ENCODE measurements around the gene GIT1. TPM values are rescaled to one million over a fixed set of nuclear protein-coding genes. Genes with fewer than 3 reads are reported as not detected.

The GIT1 gene
- total and polyA plus RNA-seq, 2 donors (not counting 1 experiment from before 2014, with no cell fraction given), result 12.4 to 20.1 TPM

DNA sequence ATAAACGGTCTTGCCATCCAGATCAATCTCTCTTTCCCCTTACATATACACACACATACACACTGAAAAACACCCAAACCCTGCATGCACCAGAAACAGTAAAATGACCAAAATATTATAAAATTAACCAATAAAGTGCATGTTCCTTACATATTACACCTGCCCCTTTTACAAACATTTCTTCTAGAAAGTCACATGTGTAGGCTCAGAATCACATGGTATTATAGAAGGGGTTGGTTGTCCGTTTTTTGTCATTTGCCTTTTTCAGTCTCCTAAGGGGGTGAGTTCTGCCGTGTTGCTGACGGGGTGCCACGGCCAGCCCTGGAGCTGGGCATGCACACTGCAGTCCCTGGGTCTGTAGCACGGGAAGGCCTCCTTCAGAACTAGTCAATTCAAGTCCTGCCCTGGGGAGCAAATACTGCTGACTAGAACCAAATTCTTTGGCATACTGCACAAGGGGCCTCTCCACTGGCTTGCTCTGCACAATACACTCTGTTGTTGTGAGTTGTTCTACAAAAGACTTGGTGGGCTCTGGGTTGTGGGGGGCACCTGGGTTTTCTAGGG, 41.3 kb upstream of the GIT1 start:
- Histone ChIP-seq H4K20me1 (ENCODE audit: control insufficient read depth, extremely low read depth, insufficient read depth, low read length) (no peaks in the 10 kb centered on the region), H3K79me2 (ENCODE audit: control insufficient read depth, insufficient read depth, low read length) (no peaks in the 10 kb centered on the region), H3K4me2 (ENCODE audit: extremely low read depth, insufficient read depth, low read length) (no peak overlapping the region), H3K4me3 (replicated peaks in 1 of 4; ENCODE audit: control extremely low read depth in 1 of 4, insufficient read depth in 1 of 4, low read depth in 3 of 4, low read length in 4 of 4) (no peak overlapping the region), H2AFZ (ENCODE audit: low read length) (no peak overlapping the region), H3K36me3 (ENCODE audit: control insufficient read depth, insufficient read depth, low read length) (peaks cover 10% of the 10 kb centered on the region), H3K9ac (ENCODE audit: insufficient read depth, low read length) (no peak overlapping the region), H3K4me1 (ENCODE audit: control insufficient read depth, extremely low read depth, insufficient read depth, low read length) (no peaks in the 10 kb centered on the region), H3K27ac (ENCODE audit: insufficient read depth, low read length) (no peak overlapping the region), H3K9me3 (ENCODE audit: control insufficient read depth, insufficient read depth, low read depth, low read length) (no peaks in the 10 kb centered on the region), H3K27me3 (ENCODE audit: control insufficient read depth, insufficient read depth, low read length) (no peaks in the 10 kb centered on the region)
- no peak for TF ChIP-seq EZH2 (IDR thresholded peaks at IDR 0.05; ENCODE audit: low read length, missing control alignments)
- TF ChIP-seq, protein P1, sequence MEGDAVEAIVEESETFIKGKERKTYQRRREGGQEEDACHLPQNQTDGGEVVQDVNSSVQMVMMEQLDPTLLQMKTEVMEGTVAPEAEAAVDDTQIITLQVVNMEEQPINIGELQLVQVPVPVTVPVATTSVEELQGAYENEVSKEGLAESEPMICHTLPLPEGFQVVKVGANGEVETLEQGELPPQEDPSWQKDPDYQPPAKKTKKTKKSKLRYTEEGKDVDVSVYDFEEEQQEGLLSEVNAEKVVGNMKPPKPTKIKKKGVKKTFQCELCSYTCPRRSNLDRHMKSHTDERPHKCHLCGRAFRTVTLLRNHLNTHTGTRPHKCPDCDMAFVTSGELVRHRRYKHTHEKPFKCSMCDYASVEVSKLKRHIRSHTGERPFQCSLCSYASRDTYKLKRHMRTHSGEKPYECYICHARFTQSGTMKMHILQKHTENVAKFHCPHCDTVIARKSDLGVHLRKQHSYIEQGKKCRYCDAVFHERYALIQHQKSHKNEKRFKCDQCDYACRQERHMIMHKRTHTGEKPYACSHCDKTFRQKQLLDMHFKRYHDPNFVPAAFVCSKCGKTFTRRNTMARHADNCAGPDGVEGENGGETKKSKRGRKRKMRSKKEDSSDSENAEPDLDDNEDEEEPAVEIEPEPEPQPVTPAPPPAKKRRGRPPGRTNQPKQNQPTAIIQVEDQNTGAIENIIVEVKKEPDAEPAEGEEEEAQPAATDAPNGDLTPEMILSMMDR (conservative IDR thresholded peaks at IDR 0.05 in 1 of 2, IDR thresholded peaks at IDR 0.05 in 1 of 2; ENCODE audit: low read depth in 1 of 2, low read length in 2 of 2), result no peak
- DNase-seq (ENCODE audit: low read depth in 2 of 2), result no peak

DNA sequence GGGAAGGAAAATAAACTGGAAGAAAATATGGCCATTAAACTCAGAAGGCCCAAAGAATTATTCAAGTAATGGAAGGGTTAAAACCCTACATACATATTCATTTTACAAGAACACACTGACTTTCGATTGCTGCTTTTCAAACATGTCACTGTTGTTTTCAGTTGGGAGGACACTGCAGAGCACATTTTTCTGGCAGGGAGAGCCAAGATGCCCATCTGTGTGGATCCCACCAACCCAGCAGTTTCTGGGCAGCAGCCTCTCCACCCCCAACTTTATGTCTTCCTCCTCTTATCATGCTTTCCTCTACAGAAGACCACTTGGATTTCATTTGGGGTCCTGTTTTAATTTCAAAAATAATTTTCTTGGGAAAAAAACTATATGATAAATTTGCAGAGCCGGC, 40.4 kb upstream of the GIT1 start:
- no peak overlapping the region for H3K4me2 ChIP-seq (ENCODE audit: extremely low read depth, insufficient read depth, low read length)
- no peak overlapping the region for H3K27ac ChIP-seq (ENCODE audit: insufficient read depth, low read length)
- DNase-seq (ENCODE audit: low read depth in 2 of 2), result no peak
- no peak overlapping the region for H3K9ac ChIP-seq (ENCODE audit: insufficient read depth, low read length)
- TF ChIP-seq, protein P1 (conservative IDR thresholded peaks at IDR 0.05 in 1 of 2, IDR thresholded peaks at IDR 0.05 in 1 of 2; ENCODE audit: low read depth in 1 of 2, low read length in 2 of 2), result no peak
- no peak for TF ChIP-seq EZH2 (IDR thresholded peaks at IDR 0.05; ENCODE audit: low read length, missing control alignments)
- H3K27me3 ChIP-seq (ENCODE audit: control insufficient read depth, insufficient read depth, low read length), result no peaks in the 10 kb centered on the region
- no peak overlapping the region for H3K4me3 ChIP-seq (replicated peaks in 1 of 4; ENCODE audit: control extremely low read depth in 1 of 4, insufficient read depth in 1 of 4, low read depth in 3 of 4, low read length in 4 of 4)
- H3K9me3 ChIP-seq (ENCODE audit: control insufficient read depth, insufficient read depth, low read depth, low read length), result no peaks in the 10 kb centered on the region
- H2AFZ ChIP-seq (ENCODE audit: low read length), result no peak overlapping the region
- H4K20me1 ChIP-seq (ENCODE audit: control insufficient read depth, extremely low read depth, insufficient read depth, low read length), result no peaks in the 10 kb centered on the region
- no peaks in the 10 kb centered on the region for H3K79me2 ChIP-seq (ENCODE audit: control insufficient read depth, insufficient read depth, low read length)
- H3K36me3 ChIP-seq (ENCODE audit: control insufficient read depth, insufficient read depth, low read length), result peaks cover 10% of the 10 kb centered on the region
- H3K4me1 ChIP-seq (ENCODE audit: control insufficient read depth, extremely low read depth, insufficient read depth, low read length), result peaks cover 7% of the 10 kb centered on the region

DNA sequence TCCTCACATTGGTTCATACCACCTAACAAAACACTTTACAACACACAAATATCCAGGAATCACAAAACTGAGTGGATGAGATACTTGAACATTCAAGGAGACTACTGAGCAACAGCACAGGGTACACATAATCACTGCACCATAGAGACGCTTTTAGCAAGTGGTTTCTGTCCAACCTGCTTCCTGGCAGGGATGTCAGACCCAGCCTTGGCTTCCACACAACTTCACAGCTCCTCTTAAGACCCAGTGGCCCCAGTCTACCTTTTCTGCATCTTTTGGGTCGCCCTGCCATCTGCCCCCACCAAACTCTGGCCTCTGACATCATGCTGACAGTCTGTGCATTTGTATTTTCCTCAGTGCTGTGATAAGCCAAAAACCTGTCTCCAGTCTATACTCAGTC, 39.2 kb upstream of the GIT1 start:
- DNase-seq (ENCODE audit: low read depth in 2 of 2), result no peak
- Histone ChIP-seq H3K4me1 (ENCODE audit: control insufficient read depth, extremely low read depth, insufficient read depth, low read length) (peaks cover 7% of the 10 kb centered on the region), H3K4me2 (ENCODE audit: extremely low read depth, insufficient read depth, low read length) (no peak overlapping the region), H3K4me3 (replicated peaks in 1 of 4; ENCODE audit: control extremely low read depth in 1 of 4, insufficient read depth in 1 of 4, low read depth in 3 of 4, low read length in 4 of 4) (no peak overlapping the region), H4K20me1 (ENCODE audit: control insufficient read depth, extremely low read depth, insufficient read depth, low read length) (no peaks in the 10 kb centered on the region), H3K27me3 (ENCODE audit: control insufficient read depth, insufficient read depth, low read length) (no peaks in the 10 kb centered on the region), H3K9me3 (ENCODE audit: control insufficient read depth, insufficient read depth, low read depth, low read length) (no peaks in the 10 kb centered on the region), H3K79me2 (ENCODE audit: control insufficient read depth, insufficient read depth, low read length) (no peaks in the 10 kb centered on the region), H3K27ac (ENCODE audit: insufficient read depth, low read length) (no peak overlapping the region), H3K36me3 (ENCODE audit: control insufficient read depth, insufficient read depth, low read length) (peaks cover 10% of the 10 kb centered on the region), H2AFZ (ENCODE audit: low read length) (no peak overlapping the region), H3K9ac (ENCODE audit: insufficient read depth, low read length) (no peak overlapping the region)
- no peak for TF ChIP-seq EZH2 (IDR thresholded peaks at IDR 0.05; ENCODE audit: low read length, missing control alignments)
- TF ChIP-seq, protein P1 (conservative IDR thresholded peaks at IDR 0.05 in 1 of 2, IDR thresholded peaks at IDR 0.05 in 1 of 2; ENCODE audit: low read depth in 1 of 2, low read length in 2 of 2), result no peak

Data from fibroblast of lung (primary cell).